ENCODE data around the gene PSMD13.

Gene PSMD13

DNA sequence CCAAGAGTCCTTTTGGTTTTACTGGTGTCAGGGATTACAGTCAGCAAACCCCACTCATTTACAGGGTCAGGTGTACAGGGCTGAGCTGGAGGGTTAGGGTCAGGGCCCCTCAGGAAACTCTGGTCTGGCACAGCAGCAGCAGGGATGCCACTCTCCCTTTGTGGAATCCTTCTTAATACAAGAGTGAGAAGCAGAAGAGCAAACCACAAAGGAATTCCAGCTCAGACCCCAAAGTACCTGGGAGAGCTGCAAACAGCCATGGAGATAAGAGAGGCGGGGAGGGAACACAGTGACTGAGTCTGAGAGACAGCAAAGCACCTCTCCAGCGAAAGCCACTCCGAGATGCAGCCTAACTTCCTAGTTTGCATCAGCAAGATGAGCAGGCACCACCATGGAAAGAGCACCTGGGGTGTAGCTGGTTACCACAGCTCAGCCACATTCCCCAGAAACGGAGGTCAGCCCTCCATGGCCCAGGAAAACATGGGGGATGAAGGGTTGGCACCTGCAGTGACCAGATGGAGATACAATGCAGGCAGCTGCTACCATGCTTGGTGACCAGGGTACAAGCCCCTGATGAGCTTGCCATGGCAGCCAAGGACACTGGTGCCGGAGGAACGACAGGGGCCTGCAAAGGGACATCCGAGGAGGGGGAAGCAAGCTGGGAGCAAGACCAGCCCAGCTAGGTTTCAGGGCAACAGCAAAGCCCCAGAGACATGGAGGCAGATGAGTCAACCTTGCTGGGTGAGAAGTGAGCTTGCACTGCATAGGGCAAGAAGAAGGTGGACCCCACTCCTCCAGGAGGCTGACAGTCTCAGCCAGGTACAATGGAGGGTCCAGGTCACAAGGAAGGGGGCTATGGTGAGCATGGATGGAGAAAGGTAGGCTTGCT is 33.5 kb upstream of the PSMD13 start:
- Histone ChIP-seq H3K27me3 (replicated peaks; ENCODE audit: insufficient read depth, low read length) (no peaks in the 10 kb centered on the region), H3K9ac (ENCODE audit: low read length) (no peak overlapping the region)
- DNase-seq: no peak

DNA sequence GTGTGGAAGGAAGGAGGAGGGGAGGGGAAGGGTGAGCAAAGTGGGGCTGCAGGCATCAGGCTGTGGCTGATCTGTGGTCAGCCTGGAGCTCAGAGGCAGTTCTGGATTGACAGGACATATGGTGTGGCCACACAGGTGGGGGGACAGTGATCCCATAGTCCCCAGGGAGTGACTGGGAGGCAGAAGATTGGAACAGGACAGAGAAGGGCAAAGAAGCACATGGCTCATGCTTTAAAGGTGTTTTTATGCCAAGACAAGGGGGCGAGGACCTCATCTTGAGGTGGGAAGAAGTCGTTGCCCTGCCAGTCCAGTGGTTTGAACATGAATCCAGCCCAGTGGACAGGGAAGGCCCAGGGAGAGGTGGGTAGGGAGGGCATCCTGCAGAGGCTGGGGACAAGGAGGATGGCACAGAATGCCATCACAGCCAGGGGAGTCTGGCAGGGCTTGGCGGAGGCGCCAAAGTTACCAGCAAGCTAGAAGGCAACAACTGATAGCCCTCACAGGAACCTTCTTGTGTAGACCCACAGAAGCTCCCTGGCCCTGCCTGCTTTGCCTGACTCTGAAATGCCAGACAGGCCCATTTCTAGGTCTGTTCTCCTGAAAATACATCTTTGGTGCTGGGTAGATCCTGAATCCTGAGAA is 32.7 kb upstream of the PSMD13 start:
- Histone ChIP-seq H3K4me1 (ENCODE audit: low read length) (peaks cover 5% of the 10 kb centered on the region; the same call in 1 of the 2 replicates), H3K79me2 (ENCODE audit: low read length) (peaks cover 34% of the 10 kb centered on the region), H3K27me3 (replicated peaks; ENCODE audit: insufficient read depth, low read length) (no peaks in the 10 kb centered on the region), H3K4me3 (ENCODE audit: low read length) (no peak overlapping the region), H3K9me2 (replicated peaks; ENCODE audit: insufficient read depth, low read length) (no peaks in the 10 kb centered on the region), H3K9me3 (replicated peaks; ENCODE audit: insufficient read depth, low read length) (no peaks in the 10 kb centered on the region), H3K36me3 (replicated peaks; ENCODE audit: insufficient read depth, low read length) (no peaks in the 10 kb centered on the region; the same call in 1 of the 2 replicates), H3F3A (ENCODE audit: insufficient read depth, low read length) (peaks cover 10% of the 10 kb centered on the region), H4K20me1 (ENCODE audit: insufficient read depth, low read length) (no peaks in the 10 kb centered on the region; the same call in 1 of the 2 replicates), H2AFZ (ENCODE audit: low read length) (no peak overlapping the region), H3K4me2 (ENCODE audit: low read depth, low read length) (no peak overlapping the region), H3K27ac (ENCODE audit: low read length) (no peak overlapping the region), H3K9ac (ENCODE audit: low read length) (no peak overlapping the region)
- TF ChIP-seq EZH2 (optimal IDR thresholded peaks at IDR 0.05; ENCODE audit: low read depth, low read length) (no peak), EZH2phosphoT487 (IDR thresholded peaks at IDR 0.05; ENCODE audit: low read length) (no peak)
- TF ChIP-seq, protein P1, sequence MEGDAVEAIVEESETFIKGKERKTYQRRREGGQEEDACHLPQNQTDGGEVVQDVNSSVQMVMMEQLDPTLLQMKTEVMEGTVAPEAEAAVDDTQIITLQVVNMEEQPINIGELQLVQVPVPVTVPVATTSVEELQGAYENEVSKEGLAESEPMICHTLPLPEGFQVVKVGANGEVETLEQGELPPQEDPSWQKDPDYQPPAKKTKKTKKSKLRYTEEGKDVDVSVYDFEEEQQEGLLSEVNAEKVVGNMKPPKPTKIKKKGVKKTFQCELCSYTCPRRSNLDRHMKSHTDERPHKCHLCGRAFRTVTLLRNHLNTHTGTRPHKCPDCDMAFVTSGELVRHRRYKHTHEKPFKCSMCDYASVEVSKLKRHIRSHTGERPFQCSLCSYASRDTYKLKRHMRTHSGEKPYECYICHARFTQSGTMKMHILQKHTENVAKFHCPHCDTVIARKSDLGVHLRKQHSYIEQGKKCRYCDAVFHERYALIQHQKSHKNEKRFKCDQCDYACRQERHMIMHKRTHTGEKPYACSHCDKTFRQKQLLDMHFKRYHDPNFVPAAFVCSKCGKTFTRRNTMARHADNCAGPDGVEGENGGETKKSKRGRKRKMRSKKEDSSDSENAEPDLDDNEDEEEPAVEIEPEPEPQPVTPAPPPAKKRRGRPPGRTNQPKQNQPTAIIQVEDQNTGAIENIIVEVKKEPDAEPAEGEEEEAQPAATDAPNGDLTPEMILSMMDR (IDR thresholded peaks at IDR 0.05; ENCODE audit: low read length): no peak
- DNase-seq: no peak

More for the DNA sequence above, 33.5 kb upstream of the PSMD13 start:
- no peak overlapping the region for H2AFZ ChIP-seq (ENCODE audit: low read length)
- no peaks in the 10 kb centered on the region for H3K9me2 ChIP-seq (replicated peaks; ENCODE audit: insufficient read depth, low read length)
- no peak overlapping the region for H3K4me3 ChIP-seq (ENCODE audit: low read length)
- H3F3A ChIP-seq (ENCODE audit: insufficient read depth, low read length): peaks cover 9% of the 10 kb centered on the region
- no peak overlapping the region for H3K4me2 ChIP-seq (ENCODE audit: low read depth, low read length)
- H4K20me1 ChIP-seq (ENCODE audit: insufficient read depth, low read length): no peaks in the 10 kb centered on the region; the same call in 1 of the 2 replicates
- H3K4me1 ChIP-seq (ENCODE audit: low read length): peaks cover 5% of the 10 kb centered on the region; the same call in 1 of the 2 replicates
- H3K79me2 ChIP-seq (ENCODE audit: low read length): peaks cover 29% of the 10 kb centered on the region
- H3K27ac ChIP-seq (ENCODE audit: low read length): no peak overlapping the region
- no peaks in the 10 kb centered on the region for H3K9me3 ChIP-seq (replicated peaks; ENCODE audit: insufficient read depth, low read length)
- TF ChIP-seq EZH2 (optimal IDR thresholded peaks at IDR 0.05; ENCODE audit: low read depth, low read length): no peak
- TF ChIP-seq EZH2phosphoT487 (IDR thresholded peaks at IDR 0.05; ENCODE audit: low read length): no peak
- TF ChIP-seq, protein P1 (IDR thresholded peaks at IDR 0.05; ENCODE audit: low read length): no peak
- H3K36me3 ChIP-seq (replicated peaks; ENCODE audit: insufficient read depth, low read length): no peaks in the 10 kb centered on the region; the same call in 1 of the 2 replicates

DNA sequence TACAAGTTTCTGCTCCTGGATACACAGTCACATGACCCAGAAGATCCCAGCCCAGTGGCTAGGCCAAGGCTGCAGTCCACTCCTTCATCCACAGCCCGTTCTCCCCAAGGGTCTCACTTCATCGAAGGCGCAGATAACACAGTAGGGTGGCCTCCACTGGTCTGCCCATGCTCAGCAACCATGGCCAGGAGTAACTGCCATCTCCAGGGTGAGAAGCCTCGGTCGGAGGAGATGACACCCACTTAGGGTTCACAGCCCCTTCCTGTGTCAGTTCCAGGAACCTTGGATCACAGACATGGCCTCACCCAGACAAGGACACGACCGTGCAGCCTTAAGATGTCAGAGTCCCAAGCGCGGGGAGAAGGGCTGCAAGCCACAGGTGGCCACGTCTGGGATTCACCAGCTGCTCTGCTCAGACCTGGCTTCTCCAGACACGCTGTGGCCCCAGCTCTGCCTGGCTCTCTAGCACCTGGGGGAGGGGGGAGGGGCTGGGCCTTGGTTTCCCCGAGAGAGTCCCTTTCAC is 32.1 kb upstream of the PSMD13 start:
- H3K9ac ChIP-seq (ENCODE audit: low read length): no peak overlapping the region
- no peaks in the 10 kb centered on the region; the same call in 1 of the 2 replicates for H4K20me1 ChIP-seq (ENCODE audit: insufficient read depth, low read length)
- DNase-seq: no peak
- no peak overlapping the region for H3K4me3 ChIP-seq (ENCODE audit: low read length)
- no peaks in the 10 kb centered on the region; the same call in 1 of the 2 replicates for H3K36me3 ChIP-seq (replicated peaks; ENCODE audit: insufficient read depth, low read length)
- H3K9me3 ChIP-seq (replicated peaks; ENCODE audit: insufficient read depth, low read length): no peaks in the 10 kb centered on the region
- H3F3A ChIP-seq (ENCODE audit: insufficient read depth, low read length): peaks cover 10% of the 10 kb centered on the region
- no peaks in the 10 kb centered on the region for H3K27me3 ChIP-seq (replicated peaks; ENCODE audit: insufficient read depth, low read length)
- H3K4me2 ChIP-seq (ENCODE audit: low read depth, low read length): no peak overlapping the region
- no peak overlapping the region for H3K27ac ChIP-seq (ENCODE audit: low read length)
- H3K79me2 ChIP-seq (ENCODE audit: low read length): peaks cover 40% of the 10 kb centered on the region
- H3K4me1 ChIP-seq (ENCODE audit: low read length): peaks cover 10% of the 10 kb centered on the region
- H2AFZ ChIP-seq (ENCODE audit: low read length): no peak overlapping the region
- TF ChIP-seq, protein P1 (IDR thresholded peaks at IDR 0.05; ENCODE audit: low read length): no peak
- no peak for TF ChIP-seq EZH2 (optimal IDR thresholded peaks at IDR 0.05; ENCODE audit: low read depth, low read length)
- H3K9me2 ChIP-seq (replicated peaks; ENCODE audit: insufficient read depth, low read length): no peaks in the 10 kb centered on the region

All from MM.1S (cell line).